ENCODE measurements around the gene PSMF1.
"Not testable (repeated sequence)": the region's sequence is repeated elsewhere in the genome, so short reads cannot be mapped to it uniquely, and the experiment has no call there.

PSMF1 gene

DNA sequence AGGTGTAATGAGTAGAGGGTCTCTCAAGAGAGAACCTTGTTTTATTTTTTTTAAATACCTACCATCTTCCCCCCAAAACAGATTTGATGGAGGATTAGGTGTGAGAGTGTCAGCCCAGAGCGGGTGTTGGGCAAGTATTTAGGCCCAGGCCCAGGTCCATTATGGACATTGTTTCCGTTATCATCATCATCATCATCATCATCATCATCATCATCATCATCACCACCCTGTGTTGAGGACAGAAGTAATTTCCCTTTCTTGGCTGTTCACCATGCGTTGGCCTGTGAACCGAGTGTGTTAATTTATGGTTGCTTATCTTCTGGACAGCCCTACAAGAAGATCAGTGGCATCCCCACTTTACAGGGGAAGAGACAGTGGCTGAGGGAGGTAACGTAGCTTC is 28.6 kb downstream of the PSMF1 start:
- no peak overlapping the region for H3K27ac ChIP-seq
- no peak for DNase-seq (ENCODE audit: low spot score)
- no peak overlapping the region for H3K4me3 ChIP-seq
- TF ChIP-seq, protein P1, sequence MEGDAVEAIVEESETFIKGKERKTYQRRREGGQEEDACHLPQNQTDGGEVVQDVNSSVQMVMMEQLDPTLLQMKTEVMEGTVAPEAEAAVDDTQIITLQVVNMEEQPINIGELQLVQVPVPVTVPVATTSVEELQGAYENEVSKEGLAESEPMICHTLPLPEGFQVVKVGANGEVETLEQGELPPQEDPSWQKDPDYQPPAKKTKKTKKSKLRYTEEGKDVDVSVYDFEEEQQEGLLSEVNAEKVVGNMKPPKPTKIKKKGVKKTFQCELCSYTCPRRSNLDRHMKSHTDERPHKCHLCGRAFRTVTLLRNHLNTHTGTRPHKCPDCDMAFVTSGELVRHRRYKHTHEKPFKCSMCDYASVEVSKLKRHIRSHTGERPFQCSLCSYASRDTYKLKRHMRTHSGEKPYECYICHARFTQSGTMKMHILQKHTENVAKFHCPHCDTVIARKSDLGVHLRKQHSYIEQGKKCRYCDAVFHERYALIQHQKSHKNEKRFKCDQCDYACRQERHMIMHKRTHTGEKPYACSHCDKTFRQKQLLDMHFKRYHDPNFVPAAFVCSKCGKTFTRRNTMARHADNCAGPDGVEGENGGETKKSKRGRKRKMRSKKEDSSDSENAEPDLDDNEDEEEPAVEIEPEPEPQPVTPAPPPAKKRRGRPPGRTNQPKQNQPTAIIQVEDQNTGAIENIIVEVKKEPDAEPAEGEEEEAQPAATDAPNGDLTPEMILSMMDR (IDR thresholded peaks at IDR 0.05): no peak

DNA sequence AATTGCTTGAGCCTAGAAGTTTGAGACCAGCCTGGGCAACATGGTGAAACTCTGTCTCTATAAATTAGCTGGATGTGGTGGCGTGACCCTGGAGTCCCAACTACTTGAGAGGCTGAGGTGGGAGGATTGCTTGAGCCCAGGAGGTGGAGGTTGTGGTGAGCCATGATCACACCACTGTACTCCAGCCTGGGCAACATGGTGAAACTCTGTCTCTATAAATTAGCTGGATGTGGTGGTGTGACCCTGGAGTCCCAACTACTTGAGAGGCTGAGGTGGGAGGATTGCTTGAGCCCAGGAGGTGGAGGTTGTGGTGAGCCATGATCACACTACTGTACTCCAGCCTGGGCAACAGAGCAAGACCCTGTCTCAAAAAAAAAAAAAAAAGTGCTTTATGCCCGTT is 31.4 kb downstream of the PSMF1 start:
- DNase-seq (ENCODE audit: low spot score); H3K4me3 ChIP-seq: not testable (repeated sequence)

DNA sequence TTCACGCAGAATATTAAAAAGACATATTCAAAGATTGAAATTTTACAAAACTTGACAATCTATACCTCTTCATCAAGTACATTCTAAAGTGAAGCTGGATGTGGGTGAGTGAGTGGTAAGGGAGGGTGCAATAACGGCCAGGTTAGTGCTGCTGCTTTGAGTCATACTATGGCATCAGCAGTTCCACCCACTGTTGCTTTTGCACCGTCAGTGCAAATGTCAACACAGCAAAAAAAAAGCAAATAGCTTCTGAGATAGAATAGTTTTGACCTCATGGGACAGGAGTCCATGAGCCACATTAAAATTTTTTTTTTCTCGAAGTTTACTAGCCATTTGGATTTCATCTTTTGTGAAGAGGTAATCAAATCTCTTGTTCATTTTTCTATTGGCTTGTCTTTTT is 31.8 kb downstream of the PSMF1 start:
- no peak overlapping the region for H3K4me3 ChIP-seq
- no peak for DNase-seq (ENCODE audit: low spot score)
- TF ChIP-seq, protein P1 (IDR thresholded peaks at IDR 0.05): no peak
- H3K27ac ChIP-seq: no peak overlapping the region

More for the DNA sequence above, 31.4 kb downstream of the PSMF1 start:
- H3K27ac ChIP-seq: not testable (repeated sequence)

DNA sequence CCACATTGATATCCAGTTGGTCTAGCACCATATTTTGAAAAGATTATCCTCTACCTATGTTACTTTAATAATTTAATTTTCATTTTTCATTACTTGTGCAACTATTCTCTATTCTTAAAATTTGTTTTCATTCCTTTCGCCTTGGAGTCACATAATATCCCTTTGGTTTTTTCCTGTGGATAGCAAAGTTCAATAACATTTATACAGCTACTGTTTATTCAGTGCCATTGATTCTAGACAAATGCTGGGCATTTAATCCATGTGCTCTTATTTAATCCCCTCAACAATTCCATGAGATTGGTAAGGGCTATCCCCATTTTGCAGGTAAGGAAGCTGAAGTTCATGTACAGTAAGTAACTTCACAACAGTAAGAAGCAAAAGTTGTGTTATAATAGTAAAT is 32.6 kb downstream of the PSMF1 start:
- no peak overlapping the region for H3K27ac ChIP-seq
- TF ChIP-seq, protein P1 (IDR thresholded peaks at IDR 0.05): no peak
- no peak for DNase-seq (ENCODE audit: low spot score)
- no peak overlapping the region for H3K4me3 ChIP-seq

DNA sequence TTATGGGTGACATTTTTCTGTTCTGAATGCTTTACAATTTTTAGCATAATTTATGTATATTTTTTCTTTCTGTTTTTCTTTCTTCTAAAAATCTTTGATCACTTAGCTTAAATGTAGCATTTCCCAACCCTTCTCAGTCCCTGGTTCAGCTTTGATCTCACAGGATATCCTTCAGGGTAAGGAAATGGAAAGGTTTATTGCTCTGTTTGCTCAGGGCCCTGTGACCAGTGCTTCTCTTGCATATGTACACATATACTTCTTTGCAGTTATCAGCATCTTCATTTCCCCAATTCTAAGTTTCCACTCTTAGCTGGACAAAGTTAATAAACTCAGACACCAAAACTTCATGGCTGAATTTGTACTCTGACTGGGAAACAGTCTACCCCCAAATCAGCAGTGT is 35.8 kb downstream of the PSMF1 start:
- H3K4me3 ChIP-seq: no peak overlapping the region
- no peak for DNase-seq (ENCODE audit: low spot score)
- no peak overlapping the region for H3K27ac ChIP-seq
- TF ChIP-seq, protein P1 (IDR thresholded peaks at IDR 0.05): no peak

DNA sequence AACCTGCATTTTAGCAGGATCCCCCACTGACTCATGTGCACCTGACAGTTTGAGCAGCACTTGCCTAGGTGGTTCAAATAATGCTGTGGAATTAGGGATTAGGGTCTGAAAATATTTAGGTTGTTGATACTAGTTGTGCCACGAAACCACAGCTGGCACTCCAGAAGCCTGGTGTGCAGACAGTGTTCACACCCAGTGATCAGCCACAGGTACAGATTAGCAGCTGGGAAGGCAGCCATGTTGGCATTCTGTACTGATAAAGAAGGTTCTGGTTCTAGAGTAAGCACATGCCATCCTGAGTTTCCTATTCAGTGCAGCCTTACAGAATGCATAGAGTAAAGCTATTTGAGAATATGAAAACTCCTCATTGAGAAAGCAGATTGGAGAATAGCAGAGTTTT is 36.3 kb downstream of the PSMF1 start:
- DNase-seq (ENCODE audit: low spot score): no peak
- TF ChIP-seq, protein P1 (IDR thresholded peaks at IDR 0.05): no peak
- no peak overlapping the region for H3K27ac ChIP-seq
- no peak overlapping the region for H3K4me3 ChIP-seq

DNA sequence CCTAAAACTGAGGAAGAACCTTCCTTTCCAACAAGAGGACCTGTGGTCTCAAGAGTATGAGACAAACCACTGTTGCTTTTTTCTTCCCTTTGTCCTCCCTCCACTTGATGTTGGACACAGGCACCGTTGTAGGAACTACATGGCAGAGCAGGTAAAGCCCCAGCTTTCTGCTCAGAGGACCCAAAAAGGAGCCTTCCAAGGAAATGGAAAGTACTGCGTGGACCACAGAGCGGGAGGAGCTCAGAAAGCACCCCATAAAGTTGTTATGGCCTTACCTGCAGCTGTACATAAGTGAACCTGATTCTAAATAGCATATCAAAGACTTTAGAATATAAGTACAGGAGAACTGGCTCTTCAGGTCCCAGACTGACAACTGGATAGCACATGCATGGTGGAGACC is 36.9 kb downstream of the PSMF1 start:
- H3K4me3 ChIP-seq: no peak overlapping the region
- DNase-seq (ENCODE audit: low spot score): no peak
- TF ChIP-seq, protein P1 (IDR thresholded peaks at IDR 0.05): no peak
- no peak overlapping the region for H3K27ac ChIP-seq

DNA sequence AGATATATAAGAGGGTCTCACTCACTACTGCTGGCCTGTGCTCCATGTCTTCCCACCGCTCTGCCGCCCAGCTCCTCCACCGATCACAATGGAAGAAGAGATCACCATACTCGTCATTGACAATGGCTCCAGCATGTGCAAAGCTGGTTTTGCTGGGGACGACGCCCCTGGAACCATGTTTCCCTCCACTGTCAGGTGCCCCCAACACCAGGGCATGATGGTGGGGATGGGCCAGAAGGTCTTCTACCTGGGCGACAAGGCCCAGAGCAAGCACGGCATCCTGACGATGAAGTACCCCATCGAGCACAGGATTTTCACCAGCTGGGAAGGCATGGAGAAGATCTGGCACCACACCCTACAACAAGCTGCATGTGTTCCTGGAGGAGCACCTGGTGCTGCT is 42.1 kb downstream of the PSMF1 start:
- no peak overlapping the region for H3K4me3 ChIP-seq
- no peak for DNase-seq (ENCODE audit: low spot score)
- H3K27ac ChIP-seq: no peak overlapping the region
- TF ChIP-seq, protein P1 (IDR thresholded peaks at IDR 0.05): no peak

All from coronary artery (tissue), 2 donors.